Measurements from ENCODE around the gene SDHB.
A peak's percentile ranks its signal among the peaks of the same experiment; 100 is the strongest.

SDHB gene

DNA sequence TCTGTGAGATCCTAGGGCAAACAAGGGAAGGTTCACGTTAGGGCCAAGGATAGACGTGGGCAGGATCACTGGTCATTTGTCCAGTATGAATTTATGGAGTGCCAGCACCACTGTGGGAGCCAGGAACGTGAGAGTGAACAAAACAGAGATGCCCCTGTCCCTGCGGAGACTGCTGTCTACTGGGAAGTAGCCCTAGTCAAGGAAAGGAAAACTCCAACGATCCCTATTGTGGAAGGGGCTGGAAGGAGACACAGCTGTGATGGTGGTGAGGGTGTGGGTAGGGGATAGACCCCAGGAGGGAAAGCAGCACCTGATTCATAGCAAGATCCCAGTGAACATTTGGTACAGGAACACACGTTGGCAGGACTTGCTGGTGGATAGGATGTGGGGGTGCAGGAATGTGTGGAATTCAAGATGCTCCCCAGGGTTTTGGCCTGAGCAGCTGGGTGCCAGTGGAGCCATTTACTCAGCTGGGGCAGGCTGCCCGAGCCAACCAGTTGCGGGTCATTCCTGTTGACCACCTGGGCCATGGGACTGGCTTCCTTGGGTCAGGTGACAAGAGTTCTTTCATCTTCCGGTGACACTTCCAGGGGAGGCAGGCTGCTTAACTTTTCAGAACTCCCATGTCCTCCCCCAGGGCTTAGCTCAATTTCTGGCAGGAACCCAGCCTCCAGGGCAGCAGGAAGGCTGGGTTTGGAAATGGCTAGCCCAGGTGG lies 40.9 kb downstream of the SDHB start:
- DNase-seq (ENCODE audit: low read depth) = no peak

DNA sequence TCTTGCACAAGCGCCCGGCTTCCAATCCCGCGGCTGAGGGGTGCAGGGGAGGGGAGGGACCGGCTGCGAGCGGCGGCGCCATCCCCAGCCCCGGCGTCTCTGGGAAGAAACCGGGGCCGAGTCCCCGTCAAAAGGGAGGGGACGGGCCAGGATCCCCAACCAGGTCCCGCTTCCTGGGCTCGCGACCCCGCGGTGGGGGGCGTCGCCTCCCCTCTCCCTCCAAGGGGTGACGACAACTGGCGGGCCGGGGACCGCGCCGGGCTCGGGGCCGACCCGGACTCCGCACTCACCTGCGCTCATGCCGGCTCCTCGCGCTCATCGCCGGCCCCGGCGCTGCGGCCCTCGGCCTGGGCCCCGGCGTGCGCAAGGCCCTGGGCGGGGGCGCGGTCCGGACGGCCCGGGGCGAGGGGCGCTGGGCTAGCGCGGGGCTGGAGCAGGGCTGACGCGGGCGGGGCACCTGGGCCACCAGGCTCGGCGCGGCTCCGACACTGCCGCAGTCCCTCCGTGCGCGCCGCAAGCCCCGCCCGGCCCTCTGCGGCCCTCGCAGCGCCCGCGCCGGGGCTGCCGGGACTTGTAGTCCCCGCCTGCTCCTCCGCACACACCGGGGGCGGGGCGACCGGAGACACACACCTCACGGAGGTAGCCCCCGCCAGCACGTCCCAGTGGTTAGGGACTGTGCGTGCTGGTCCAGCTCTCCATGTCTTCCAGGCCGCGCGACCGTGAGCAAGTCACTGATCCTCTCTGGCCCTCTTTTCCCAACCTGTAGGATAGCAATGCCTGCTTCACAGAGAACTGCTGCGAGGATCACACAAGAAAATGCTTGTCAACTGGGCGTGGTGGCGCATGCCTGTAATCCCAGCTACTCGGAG lies 42.2 kb downstream of the SDHB start, which contains the start of gene ATP13A2:
Gene ATP13A2, minus strand, starts transcription at position 490 of the 869 bp plus-strand sequence. Its CDS starts 190 bp downstream, at position 300.
- DNase-seq (ENCODE audit: low read depth) = peak; percentile 52

DNA sequence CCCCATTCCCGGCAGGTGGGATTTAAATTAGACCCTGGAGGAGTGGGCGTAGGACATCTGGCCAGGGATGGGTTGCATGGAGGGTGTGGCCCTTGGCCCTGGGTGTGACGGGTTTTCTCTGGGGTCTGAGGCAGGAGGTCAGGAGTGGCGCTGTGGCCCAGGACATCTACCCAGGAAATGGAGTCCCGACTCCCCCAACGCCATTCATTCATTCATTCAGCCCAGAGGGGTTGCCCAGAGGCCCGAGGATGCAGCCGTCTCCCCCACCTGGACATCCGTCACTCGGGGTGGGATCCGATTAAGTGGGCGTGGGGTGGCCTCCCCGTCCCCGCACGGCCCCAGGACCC lies 42.8 kb downstream of the SDHB start:
- DNase-seq (ENCODE audit: low read depth) = no peak

DNA sequence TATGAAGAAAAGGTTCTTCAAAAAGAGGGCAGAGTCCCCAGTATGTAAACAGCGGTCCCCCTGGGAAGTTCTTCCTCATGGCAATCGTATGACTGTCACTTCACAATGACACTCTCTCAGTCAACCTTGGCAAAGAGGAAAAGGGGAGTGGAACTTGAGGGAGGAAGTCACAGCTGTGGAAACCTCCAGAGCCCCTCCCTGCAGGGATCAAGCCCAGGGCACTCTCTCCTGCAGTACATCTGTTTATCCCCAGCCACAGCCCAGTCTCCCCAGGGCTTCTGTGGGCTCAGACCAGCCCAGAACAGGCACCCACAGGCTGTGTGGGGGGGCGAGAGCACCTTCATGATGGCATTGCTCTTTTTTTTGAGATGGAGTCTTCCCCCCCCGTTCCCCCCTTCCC lies 44.1 kb downstream of the SDHB start:
- no peak for DNase-seq (ENCODE audit: low read depth)

DNA sequence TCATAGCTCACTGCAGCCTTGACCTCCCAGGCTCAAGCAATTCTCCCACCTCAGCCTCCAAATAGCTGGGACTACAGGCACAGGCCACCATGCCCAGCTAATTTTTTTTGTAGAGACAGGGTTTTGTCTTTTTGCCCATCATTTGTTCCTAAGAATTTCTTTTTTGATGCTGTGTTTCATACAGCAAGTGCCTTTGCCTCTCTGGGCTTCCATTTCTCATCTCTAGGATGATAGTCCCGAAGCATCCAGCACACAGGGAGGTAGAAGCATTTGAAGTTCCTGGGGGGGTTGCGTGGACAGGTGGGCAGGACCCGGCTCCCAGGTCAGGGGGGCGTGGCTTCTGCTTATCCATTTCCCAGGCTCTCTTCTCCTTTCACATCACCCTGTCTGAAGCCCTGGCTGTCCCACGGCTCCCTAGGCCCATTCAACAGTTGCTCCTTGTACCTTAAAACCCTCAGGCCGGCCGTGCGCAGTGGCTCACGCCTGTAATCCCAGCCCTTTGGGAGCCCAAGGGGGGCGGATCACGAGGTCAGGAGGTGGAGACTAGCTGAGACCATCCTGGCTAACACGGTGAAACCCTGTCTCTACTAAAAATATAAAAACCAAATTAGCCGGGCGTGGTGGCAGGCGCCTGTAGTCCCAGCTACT lies 45.5 kb downstream of the SDHB start:
- DNase-seq (ENCODE audit: low read depth) = no peak

DNA sequence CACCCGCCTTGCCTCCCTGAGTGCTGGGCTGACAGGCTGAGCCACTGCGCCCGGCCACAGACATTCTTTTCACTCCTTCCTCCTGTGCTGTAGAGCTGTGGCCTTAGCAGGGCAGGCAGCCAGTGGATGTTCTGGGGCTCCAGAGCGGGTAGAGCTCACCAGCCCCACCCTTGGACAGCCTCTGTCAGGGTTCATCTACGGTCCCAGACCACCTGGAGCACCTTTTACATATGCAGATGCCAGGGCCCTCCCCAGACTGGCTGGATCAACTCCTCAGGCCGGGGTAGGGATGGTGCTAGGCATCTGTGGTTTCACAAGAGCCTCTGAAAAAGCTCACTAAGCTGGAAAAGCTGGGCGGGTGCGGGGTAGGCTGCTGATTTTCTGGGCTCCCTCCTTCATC lies 46.7 kb downstream of the SDHB start:
- DNase-seq (ENCODE audit: low read depth) = no peak

DNA sequence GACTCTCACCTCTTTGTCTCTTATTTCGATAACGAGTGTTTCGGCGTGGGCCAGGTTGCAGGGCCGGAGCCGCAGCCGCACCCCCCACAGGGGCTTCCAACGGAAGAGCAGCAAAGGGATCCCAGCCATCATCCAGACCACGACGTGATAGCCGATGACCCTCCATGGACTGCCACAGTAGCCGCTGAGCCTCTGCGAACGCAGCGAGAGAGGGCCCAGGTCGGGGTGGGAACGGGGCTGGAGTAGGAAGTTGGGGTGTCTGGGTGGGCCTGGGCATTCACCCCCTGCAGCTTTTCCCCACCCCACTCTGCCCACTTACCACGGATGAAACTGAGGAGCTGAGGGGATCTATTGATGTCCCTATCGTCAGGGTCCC lies 48.5 kb downstream of the SDHB start:
- DNase-seq (ENCODE audit: low read depth) = no peak

DNA sequence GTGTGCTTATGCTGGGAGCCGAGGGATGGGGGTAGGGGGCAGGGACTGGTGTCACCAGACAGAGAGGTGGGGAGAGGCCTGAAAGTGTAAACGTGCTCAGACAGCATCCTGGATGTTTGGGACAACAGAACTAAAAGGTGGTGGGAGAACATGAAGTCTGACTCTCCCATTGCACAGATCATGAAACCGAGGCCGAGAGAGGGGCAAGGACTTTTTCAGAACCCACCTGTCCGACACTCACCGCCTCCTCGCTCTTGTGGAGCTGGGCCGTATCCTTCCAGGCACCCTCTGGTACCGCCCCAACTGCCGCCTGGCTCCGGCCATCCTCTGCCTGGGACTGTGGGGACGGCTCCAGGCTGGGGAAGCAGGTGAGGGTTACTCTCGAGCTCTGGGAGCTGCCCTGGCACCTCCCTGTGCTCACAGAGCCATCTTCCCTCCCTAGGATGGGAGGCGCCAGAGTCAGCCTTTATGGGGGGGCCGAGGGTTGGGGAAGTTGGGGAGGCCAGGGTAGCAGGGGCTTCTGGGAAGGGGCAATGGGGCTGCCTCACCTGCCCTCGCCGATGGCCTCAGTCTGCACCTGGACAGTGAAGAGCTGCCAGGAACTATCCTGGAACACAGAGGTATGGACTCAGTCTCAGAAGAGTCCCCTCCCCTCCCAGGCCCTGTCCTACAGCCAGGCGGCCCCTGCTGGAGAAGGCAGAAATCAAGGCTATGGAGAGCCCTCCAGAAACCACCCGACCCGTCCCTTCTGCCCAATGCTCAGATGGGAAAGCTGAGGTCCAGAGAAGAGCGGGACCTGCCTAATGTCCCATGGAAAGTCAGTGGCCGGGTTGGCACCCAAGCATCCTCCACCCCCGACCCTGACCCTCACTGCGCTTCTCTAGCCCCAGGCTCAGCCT lies 49.1 kb downstream of the SDHB start:
- DNase-seq (ENCODE audit: low read depth) = no peak

DNA sequence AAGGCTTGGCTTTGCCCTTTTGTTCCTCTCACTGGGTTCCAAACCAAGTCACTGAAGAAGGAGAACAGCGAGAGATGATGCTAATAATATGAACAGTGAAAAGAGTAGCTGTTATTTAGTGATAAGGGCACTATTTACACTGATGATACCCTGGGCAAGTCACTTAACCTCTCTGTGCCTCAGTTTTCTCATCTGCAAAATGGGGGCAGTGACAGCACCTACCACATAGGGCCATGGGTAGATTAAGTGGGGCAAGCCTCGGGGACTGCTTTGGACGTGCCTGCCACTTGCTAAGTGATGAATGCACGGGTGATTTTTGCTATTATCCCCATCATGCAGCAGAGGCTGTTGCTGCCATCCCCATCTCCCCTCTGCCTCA lies 51.3 kb downstream of the SDHB start:
- DNase-seq (ENCODE audit: low read depth) = no peak

DNA sequence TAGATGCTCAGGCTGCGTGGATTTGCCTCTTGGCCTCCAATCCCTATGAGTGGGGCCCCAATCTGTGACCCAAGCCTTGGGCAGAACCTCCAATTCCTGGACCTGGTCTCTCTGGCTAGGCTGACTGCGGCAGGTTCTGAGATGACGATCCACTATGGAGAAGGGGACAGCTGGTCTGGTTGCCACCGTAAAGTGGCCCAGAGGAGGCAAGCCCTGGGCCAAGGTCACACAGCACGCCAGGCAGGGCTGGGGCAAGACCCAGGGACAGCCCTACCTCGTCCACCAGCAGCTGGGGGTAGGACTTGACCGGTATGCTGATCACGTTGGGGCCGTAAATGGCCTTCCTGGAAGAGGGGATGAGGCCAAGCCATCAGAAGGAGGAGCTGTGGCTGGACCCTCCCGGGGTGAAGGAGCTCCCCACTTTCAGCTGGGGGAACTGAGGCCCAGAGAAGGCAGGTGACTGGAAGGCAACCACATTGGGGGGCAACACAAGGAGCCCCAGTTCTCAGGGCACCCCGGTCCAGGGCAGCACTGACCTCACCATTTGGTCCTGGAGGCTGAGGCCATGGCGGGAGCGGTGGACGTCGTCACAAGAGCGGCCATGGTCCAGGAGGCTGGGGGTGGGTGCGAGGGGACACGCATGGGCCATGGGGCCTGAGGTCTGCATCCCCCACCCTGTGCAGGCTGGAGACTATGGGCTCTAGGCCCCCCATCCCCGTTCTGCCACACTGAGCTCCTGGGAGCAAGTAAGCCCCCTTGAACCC lies 51.9 kb downstream of the SDHB start:
- no peak for DNase-seq (ENCODE audit: low read depth)

DNA sequence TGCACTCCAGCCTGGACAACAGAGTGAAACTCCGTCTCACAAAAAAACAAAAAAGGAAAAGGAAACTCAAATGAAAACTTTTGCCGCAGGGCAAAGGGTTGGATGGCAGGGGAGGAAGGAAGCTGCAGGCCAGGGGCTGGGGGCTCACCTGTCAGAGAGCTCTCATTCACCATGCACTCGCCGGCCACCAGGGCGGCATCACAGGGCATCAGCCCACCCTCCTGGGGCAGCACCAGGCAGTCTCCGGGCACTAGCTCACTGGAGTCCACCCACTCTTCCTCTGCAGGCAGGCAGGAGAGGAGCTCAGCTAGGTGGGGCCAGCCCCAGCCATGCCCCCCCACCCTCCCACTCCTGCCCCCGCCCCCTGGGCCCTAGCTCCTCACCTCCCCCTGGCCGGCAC lies 54.0 kb downstream of the SDHB start:
- DNase-seq (ENCODE audit: low read depth) = no peak

DNA sequence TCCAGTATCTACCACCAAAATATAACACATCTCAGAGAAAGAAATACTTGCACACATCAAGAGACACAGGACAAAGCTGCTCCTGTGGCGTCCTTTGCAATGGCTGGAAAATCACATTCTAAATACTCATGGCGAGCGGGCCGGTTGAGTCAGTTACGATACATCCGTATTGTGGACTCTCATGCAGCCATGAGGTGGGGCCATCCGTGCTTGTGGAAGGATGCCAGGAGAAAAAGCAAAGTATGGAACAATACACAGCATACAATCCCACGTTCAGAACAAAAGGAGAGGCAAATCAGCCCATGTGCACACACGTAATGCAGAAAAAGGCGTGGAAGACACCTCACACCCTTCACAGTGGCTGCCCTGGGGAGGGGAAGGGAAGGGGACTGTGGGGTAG lies 55.2 kb downstream of the SDHB start:
- DNase-seq (ENCODE audit: low read depth) = no peak

DNA sequence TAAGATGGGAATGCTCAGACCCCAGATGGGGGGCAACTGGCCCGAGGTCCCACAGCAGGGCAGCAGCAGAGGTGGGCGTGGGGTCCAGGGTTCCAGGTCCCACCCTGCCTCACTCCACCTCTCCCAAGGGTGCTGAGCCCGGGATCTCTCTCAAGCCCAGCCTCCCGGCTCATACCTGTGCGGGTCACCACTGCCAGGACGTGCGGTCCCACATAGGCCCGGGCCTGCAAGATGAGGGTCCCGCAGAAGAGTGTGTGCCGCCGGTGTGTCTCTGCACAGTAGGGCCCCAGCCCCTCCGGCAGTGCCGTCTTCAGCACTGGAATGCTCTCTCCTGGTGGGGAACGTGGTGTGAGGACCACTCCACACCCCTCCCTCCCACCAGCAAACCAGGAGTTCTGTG lies 57.0 kb downstream of the SDHB start:
- no peak for DNase-seq (ENCODE audit: low read depth)

DNA sequence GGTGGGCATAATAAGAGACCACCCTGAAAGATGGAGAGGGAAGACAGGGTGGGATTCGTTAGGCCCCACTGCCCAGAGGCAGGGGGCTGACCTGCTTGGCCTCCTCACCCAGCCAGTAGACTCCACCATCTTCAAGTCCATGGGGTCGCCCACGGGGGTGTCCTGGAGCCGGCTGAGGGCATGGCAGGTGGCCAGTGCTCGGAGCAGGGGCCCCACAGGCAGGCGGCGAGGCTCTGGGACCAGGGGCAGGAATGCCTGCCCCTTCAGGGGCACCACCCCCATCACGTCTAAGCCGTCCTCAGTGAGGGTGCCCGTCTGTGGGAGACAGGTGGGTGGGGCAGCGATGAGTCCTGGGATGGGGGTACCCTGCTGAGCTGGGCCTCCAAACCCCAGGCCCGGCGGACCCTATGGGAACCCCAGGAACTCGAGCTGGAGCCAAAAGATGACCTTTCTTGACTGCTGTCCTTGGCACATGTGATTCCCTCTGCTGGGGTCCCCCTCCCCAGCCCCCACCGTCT lies 60.3 kb downstream of the SDHB start:
- DNase-seq (ENCODE audit: low read depth) = no peak

DNA sequence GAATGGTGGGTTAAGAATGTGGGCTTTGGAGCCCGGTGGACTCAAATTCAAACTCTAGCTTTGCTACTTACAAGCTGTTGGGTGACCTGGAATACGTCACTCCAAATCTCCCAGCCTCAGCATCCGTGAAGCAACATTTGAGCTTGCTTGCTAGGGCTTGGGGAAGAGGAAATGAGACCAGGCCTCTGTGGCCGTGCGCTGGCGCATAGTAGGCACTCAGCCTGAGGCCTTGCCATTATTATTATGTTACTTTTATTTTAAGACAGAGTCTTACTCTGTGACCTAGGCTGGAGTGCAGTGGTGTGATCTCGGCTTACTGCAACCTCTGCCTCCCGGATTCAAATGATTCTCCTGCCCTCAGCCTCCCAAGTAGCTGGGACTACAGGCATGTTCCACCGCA lies 61.2 kb downstream of the SDHB start:
- DNase-seq (ENCODE audit: low read depth) = no peak

DNA sequence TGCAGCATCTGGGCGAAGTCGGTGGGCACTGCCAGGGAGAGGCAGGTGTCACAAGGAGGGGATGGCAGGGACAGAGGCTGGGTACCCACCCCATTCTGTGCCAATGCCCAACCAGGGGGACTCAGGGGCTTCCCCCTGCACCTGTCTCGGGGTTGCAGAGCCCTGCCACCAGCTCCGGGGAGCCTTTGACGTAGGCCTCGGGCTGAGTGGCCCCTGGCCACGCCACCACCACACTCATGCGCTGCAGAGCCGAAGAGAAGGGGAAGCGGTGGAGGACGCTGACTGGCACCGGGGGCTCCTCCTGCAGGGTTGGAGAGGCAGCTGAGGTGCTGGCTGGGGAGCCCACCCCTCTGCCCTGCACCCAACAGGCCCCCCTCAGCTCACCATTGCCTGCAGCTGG lies 61.7 kb downstream of the SDHB start:
- no peak for DNase-seq (ENCODE audit: low read depth)

DNA sequence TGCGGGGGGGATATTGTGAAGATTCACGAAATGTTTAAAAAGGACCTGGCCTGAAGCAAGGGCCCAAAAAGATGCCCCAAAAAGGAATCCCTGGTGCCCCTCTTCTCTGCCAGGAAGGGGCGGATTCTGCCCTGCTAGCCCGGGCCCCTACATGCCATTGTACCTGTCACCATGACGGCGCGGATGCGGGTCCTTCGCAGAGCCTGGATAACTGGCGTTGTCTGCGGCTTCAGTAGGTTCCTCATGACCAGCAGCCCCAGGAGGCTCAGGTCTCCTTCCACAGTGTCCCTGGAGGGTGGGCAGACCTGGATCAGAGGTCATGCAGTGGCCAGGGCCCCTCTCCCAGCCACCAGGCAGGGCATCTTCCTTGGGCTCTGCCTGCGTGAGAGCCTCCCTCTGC lies 62.3 kb downstream of the SDHB start:
- DNase-seq (ENCODE audit: low read depth) = no peak

DNA sequence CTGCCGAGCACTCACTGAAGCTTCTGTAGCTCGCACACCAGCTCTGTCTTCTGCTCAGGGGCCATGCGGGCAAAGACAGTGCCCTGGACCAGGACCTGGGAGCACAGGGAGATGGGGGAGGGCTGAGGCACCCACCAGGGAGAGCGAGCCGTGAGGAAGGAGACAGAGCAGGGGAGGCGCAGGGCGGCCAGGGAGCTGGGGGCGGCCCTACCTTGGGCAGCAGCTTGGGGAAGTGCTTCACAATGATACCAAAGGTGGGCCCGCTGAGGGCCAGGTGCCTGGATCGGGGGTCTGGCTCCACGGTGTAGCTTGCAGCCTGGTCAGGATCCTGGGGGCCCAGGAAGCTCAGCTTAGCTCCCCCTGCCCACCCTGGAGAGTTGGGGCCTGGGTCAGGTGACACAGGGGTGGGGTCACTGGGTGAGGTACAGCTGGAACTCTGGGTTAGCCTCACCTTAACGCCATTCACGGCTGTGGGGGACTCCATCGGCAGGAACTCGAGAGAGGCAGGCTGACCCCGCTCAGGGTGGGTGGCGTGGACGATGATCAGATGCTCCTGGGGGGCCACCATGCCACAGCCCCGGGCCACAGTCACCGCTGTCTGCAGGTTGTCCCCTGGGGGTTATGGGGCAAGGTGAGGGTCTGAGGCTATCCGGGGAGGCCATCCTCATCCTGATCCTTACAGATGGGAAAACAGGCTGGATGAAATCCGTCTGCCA lies 64.0 kb downstream of the SDHB start:
- no peak for DNase-seq (ENCODE audit: low read depth)

DNA sequence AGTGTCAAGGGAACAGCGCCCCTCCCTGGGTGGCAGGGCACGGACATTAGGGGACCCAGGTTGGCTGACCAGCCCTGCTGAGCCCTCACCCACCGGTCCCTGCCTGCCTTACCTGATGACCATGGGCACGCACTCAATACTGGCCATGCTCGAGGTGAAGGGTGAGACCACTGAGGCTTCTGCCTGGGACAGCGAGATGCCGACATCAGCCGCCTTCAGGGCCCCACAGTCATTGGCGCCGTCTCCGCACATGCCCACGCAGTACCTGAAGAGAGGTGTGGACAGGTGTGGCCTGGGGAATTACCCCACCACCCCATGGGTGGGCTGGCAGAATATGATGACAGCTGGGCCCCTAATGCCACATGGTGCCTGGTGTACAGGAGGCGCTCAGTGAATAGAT lies 65.6 kb downstream of the SDHB start:
- no peak for DNase-seq (ENCODE audit: low read depth)

DNA sequence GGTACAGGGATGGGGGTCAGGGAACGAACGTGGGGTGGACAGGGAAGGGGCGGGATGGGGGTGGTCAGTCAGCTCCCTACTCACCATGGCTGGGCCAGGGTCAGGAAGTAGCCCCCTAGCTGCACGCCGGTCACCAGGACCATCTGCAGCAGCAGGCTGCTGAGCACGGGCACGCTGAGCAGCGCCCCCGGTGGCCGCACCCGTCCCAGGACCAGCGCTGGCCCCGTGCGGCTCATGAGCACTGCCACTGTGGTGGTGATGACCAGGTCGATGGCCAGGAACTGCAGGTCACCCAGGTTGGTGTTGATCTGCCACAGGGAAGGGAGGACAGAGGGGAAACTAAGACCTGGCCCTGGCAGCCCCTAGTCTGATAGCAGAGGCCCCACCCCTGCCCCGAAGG lies 66.9 kb downstream of the SDHB start:
- DNase-seq (ENCODE audit: low read depth) = no peak

DNA sequence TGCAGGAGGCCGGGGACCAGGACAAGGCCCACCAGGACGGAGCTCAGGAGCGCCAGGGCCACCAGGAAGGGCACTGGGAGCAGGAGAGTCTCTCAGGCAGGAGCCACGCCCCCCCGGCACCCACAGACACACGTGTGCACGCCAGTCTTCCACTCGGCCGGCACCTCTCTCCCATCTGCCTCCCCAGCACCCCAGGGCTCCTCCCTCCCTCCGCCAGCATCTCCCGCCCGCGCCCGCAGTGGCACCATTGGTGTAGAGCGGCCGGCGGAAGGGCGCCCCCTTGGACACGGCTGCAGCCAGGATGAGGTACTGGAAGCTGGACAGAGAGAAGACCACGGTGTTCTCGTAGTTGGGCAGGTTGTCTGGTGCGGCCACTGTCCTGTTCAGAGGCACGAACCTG lies 67.3 kb downstream of the SDHB start:
- DNase-seq (ENCODE audit: low read depth) = no peak
